GM19372 (cell line): ENCODE measurements around the gene APC.

Experiments used
- ATAC-seq: cut with Tn5 transposase; IDR thresholded peaks from one replicate; pipeline ENCODE4 v1.9.1; 2021; ENCODE audit warnings: mild to moderate bottlenecking, low read depth, moderate library complexity; ENCODE audit not compliant: unreplicated experiment

APC gene

DNA sequence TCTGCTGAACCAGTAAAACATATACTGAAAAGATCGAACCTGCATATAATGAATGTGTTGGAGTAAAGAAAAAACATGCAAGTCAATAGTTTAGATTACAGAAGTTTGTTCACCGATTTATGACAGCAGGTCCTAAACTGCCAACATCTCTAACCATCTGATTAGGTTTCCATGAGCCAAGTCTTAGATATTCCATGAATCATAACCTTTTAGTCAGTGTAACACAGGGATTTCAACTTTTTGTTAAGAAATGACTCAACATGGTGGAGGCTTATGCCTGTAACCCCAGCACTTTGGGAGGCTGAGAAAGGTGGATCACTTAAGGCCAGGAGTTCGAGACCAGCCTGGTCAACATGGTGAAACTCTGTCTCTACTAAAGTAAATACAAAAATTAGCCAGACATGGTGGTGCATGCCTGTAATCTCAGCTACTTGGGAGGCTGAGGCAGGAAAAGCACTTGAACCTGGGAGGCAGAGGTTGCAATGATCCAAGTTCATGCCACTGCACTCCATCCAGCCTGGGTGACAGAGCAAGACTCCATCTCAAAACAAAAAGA lies 38.7 kb downstream of the APC start:
- no peak for ATAC-seq

DNA sequence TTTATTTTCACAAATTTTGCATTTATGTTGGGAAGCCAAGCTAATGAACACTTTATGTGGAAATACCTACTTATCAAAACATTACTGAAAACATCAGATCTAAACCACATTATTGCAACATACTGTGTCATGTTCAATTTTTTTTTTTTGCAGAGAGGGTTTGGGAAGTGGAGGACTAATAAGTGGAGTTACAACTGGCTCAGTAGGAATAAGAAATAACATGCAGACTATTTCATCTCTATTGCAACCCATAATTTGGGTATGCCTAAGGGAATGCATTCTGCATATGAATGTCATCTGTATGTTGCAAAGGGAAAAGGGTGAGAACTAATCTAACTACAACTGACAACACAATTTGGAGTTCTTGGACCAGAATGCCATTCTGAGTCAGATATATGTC lies 41.8 kb downstream of the APC start:
- no peak for ATAC-seq

DNA sequence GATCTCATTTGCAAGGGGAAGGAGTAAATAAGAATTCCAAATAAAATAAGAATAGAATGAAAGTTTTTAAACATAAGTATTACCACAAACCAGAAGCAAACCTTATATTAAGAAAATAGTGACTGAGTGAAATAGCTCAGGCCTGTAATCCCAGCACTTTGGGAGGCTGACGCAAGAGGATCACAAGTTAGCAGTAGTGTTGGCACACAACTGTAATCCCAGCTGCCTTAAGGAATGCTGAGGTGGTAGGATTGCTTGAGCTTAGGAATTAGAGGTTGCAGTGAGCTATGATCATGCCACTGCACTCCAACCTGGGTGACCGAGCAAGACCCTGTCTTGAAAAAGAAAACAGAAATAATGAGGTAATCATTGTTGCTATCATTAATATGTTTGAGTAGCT lies 47.0 kb downstream of the APC start:
- ATAC-seq: no peak

DNA sequence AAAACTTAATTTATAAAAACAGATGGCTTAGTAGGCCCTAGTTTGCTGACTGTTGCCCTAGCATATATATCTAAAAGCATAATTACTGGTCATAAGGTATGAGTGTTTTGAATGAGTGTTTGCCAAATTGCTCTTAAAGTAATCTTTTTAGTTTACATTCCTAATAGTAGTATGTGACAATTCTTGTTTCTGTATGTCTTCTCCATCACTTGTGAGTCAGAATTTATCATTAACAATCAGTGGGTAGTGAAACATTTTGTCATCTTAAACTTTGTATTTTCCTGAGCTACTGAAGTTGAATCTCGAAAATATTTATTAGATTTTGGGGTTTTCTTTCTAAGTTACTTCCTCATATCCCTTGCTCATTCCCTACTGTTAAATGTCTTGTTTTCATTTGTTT lies 49.6 kb downstream of the APC start:
- ATAC-seq: no peak

DNA sequence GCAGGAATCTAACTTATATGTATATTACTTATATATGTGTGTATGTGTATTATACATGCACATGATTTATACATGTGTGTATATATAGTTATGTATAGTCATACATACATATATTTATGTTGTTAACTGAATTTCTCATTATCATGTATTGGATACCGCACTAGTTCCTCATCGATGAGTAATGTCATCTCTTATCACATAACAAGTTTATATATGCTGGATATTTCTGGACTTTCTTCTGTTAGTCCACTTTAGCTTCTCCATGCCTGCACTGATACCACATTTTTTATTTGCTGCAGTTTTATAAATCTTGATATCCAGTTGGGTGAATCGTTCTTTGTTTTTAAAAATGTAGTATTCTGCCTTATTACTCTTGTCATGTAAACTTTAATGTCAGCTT lies 50.2 kb downstream of the APC start:
- no peak for ATAC-seq

DNA sequence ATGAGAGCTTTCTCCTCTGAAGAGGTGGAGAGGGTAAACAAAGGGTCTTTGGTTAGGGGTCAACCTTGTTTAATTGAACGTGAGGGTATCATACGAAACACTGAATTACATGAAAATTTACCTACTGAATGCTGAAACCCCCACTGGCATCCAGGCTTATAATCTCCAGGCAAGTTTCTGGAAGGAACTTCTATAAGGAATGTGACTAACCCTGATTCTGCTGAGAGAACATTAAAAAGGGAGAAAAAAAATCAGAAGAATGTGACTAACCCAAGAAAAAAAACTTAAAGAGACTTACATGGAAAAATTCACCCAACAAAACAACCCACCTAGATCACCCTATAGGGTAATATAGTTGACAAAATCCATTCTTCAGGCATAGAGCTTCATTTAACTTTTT lies 55.5 kb downstream of the APC start:
- ATAC-seq: no peak

DNA sequence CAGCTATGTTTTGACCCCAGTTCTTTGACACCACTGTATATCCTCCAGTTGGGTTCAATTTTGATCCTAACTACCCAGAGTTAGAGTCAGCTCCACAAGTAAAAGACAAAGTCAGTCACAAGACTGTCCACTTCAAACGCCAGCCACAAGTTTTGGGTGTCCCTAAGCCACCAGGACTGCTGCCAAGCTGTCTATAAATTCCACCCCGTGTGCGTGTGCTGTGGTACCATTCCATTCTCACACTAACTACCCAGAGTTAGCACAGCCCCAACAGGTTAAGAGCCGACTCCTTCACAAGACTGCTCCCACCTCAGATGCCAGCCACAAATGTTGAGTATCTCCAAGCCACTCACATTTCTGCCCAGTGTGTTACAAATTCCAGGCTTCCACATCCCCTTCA lies 56.7 kb downstream of the APC start:
- ATAC-seq: no peak

DNA sequence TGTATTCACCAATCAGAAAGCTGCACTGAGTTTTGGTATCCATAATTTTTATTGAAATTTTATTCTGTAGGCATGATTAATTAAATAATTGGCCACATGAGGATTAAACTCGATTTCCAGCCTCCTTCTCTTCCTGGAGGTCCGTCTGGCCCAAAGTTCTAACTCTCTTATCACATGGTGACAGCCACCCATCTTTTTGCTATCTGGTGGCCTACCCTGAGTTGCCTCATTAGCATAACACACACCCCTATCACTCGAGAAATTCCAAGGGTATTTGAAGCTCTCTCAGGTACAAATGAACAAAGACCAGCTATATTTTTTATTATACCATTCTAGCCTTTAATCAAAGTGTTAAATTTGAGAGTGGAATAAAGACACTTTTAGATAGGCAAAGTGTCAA lies 57.7 kb downstream of the APC start:
- no peak for ATAC-seq

DNA sequence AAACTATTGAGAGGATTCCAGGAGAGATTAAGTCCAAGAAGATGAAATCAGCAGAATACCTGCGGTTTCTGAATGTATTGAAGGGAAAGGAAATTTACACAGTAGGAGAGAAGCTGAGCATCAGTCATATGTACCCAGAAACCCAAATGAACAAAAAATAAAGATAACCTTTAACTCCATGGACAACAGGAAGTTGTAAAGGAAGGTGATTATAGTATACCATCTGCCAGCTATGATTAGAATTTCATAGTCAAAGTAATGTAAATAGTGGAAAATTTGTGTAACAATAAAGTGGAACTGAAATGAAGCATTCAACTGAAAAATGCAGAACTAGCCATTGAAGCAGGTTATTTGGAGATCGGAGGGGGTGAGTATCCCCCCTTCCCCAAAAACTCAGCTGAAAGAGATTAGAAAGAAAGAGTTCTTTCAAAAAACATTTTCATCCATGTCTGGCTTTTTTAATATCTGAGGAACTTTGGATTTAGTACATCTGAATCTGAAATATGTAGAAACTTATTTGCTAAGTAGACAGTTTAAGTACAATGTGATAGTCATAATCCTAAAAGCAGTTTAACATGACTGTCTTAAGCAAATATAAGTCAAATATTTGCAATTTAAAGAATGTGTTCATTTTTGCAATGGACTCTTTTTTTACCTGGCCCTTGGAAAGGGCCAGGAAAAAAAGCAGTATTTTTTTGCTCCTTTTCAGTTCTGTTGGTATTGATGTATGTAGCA lies 58.4 kb downstream of the APC start:
- peak; percentile 65 for ATAC-seq

DNA sequence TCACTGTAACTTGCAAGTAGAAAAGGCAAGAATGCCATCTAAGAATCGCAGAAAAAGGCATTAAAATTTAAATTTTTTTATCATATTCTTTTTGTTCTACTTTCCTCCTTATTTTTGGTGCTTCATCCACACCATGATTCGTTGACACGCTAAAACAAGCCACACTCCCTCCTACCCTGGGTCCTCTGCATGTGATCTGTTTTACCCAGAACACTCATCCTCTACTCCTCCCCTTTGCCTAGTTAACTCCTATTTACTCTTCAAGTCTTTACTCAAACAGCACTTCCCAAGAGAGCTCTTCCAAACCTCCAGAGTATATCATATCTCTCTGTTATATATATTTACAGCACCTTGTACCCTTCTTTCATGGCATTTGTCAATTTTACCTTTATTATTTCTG lies 62.0 kb downstream of the APC start:
- no peak for ATAC-seq

DNA sequence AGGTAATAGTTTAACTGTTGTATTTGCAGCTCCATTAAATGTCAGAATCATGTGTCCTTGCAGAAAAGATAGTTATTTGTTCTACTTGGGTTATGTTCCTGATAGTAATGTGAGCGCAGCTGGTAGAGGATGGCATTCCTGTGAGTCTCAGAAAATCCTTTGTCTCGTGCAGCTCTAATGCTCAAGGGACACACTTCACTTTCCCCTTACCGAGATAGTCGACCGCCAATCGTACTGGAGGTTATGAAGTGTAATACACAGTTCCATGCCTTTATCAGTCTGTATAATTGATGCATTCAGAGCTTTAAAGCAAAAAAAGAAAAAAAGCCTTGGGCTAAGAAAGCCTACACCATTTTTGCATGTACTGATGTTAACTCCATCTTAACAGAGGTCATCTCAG lies 63.2 kb downstream of the APC start:
- no peak for ATAC-seq

DNA sequence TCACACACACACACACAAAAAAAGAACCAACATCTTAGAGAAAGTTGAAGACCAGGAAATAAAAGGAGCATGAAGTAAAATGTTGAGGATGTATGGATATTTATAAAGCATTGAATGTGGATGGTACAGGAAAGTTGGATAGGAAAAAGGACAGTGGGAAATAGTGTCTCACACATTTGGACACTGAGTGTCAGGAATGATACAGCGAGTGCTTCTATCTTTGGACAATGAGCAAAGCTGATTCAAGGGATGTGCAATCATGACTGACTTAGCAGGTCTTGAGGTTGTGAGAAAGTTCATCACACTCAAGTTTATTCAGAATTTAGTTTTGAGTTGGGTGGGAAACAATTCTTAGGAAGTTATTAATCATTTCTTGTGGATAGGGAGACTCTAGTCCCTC lies 73.3 kb downstream of the APC start:
- ATAC-seq: no peak

DNA sequence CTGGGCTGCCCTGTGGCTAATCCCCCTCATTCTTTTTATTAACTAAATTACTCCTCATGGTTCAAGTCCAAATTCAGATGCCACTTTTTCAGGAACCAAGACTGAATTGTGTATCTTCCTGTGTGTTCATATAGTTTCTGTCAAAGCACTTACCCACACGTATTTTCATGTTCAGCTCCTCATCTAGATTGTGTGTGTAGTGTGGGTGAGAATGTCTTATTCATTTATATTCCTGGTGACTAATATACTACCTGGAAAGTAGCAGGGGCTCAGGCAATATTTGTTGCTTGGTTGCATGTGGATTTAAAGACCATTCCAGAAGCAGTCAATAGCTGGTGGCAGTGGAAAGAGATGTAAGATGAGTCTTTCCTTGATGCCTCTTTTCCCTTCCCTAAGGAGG lies 74.9 kb downstream of the APC start:
- ATAC-seq: no peak

DNA sequence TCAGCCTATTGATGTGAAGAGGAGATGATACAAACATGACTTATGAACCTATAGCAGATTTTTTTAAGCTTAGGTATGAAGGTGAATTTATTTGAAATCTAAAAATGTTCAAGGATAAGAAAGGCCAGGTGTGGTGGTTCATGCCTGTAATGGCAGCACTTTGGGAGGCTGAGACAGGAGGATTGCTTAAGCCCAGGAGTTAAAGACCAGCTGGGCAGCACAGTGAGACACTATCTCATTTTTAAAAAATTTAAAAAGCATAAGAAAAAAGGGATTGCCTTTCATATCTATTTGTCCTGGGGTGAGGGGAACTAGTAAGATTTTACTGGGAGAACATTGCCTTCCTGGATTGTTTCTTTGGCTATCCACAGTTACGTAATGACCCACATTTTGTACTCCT lies 82.6 kb downstream of the APC start:
- no peak for ATAC-seq

DNA sequence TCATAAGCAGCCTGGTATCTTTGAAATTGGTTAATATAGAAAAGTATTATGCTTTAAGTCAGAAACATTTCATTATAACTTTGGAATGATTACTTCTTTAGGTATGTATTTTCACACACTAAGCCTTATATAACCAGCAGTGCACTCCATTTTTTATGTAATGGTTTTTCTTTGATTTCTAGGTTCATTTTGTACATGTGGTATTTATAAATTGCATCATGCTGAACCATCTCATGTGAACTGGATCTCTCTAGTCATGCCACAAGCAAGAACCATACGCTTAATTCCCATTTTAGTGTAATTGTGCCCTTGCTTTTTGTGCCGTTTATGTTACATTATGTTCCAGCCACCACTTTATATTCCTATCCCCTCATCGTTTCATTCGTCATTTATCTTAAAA lies 84.8 kb downstream of the APC start:
- ATAC-seq: no peak

DNA sequence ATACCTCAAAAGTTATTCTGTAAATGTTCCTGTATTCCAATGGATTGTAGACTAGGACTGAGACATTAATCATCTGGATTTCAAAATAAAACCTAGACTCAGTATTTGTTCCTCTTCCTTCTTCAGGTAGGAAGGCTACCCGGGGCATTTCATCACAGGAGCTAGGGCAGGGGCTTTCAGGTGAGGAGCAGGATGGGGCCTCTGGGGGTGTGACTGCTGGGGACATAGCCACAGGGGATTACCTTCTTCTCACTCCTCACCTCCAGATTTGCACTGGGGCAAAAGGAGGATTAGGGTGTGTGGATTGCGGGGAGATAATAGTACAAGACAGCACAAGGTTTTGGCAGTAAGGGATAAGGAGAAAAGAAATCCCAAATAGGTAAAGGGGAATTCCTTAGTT lies 85.5 kb downstream of the APC start:
- ATAC-seq: no peak

DNA sequence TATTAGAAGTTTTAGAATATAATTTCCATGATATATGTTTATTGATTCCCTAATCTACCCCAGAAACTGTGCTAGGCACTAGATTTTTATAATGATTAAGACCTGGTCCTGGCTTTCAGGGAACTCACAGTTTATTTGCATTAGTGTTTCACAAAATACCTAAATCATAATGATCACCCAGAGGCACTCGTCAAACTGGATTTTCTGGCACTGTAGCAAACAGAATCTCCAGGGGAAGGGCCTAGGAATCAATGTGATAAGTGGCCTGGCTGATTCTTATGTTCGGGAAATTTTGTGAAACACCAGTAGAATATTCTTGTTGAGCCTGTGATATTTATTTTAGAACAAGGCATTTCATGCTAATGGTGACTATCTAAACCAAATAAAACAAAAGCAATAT lies 86.0 kb downstream of the APC start:
- ATAC-seq: no peak

DNA sequence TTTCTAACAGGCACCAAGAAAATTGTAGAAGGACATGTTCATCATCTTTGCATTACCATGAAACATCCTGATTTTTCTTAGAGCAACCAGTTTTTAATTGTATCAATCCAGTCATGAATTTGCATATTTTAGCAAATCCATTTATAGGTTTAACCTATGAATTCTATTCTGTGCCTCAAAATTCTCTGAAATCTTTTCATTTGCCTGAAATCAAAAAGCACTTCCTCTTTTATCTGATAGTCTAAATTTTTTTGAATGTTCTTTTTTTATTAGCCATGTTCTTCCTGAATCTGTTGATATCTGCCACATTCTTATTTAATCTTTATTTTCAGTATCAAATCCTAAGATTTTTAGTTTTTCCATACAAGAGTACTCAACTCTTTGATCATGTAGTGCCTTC lies 86.5 kb downstream of the APC start:
- ATAC-seq: no peak

DNA sequence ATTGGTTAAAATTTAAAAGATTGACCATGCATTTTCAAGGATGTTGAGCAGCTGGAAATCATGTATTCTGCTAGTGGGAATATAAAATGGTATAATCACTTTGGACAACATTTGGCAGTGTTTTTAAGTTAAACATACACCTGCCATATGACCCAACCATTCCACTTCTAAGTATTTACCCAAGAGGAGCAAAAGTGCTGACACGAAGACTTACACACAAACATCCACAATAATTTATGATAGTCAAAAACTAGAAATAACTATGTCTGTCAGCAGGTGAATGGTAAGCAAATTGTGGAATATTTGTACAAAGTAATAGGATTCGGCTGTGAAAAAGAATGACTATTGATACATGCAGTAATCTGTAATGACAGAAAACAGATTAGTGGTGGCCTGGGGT lies 92.7 kb downstream of the APC start:
- ATAC-seq: no peak

DNA sequence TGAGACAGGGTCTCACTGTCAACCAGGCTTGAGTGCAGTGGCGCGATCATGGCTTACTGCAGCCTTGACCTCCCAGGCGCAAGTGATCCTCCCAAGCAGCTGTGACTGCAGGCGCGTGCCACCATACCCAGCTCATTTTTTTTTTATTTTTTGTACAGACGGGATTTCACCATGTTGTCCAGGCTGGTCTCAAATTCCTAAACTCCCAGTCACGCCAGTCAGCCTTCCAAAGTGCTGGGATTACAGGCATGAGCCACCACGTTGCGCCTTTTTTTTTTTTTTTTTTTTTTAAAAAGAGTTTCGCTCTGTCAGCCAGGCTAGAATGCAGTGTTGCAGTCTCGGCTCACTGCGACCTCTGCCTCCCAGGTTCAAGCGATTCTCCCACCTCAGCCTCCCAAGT lies 96.3 kb downstream of the APC start:
- no peak for ATAC-seq

DNA sequence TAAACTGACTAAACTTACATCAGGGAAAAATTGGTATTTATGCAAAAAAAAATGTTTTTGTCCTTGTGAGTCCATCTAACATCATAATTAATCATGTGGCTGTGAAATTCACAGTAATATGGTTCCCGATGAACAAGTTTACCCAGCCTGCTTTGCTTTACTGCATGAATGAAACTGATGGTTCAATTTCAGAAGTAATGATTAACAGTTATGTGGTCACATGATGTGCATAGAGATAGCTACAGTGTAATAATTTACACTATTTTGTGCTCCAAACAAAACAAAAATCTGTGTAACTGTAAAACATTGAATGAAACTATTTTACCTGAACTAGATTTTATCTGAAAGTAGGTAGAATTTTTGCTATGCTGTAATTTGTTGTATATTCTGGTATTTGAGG lies 106.8 kb downstream of the APC start:
- ATAC-seq: no peak

DNA sequence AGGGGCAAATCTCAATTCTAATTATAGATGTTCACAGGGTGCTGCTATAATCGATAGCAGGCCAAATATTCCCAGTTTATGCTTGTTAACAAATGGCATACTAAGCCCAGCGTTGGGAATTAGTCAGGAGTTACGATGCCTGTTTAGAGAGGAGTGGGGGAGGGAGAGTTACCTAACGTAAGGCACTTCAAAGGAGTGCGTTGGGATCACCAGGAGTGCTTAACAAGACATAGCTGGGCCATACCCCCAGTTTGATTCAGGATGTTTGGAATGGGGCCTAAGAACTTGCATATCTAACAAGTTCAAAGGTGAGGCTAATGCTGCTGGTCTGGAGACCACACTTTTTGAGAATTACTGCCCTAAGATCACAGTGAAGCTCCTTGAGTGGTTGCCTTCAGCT lies 108.9 kb downstream of the APC start:
- no peak for ATAC-seq

DNA sequence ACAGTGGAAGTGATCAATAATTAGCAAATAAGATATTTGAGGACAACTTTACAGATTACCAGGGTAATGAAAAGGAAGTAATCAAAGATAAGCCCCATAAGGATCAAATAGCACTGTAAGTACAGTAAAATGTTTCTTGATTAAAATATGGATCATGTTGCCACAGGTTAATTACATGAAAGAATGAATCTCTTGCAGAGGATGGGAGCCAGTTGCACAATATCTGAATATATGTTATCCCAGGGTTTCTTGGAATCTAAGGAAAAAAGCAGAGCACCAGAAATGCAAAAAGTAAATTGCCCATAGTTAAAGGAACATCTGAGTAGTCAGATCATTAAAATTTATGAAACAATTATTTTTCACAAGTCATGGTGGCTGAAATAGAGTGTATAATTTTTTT lies 109.6 kb downstream of the APC start:
- ATAC-seq: no peak
